ENCODE results near the gene AKNA.

Gene AKNA

GRCh38 chr9:114409103-114409780 is 21.5 kb upstream of the AKNA start:
- Mint-ChIP-seq H3K9me3 (no peaks in the 10 kb centered on the region), H3K36me3 (ENCODE audit: low read depth) (no peaks in the 10 kb centered on the region), H3K27ac (peak overlapping the region; percentile 3), H3K4me1 (ENCODE audit: low read depth) (peaks cover 39% of the 10 kb centered on the region), H3K27me3 (no peaks in the 10 kb centered on the region), H3K4me3 (no peak overlapping the region)
- intact Hi-C loops (cut with micrococcal nuclease) = loop anchor here (5.0 to 10.0 kb wide), 2 partner anchors 78 to 606 kb away; no protein-coding TSS in a partner anchor

DNA sequence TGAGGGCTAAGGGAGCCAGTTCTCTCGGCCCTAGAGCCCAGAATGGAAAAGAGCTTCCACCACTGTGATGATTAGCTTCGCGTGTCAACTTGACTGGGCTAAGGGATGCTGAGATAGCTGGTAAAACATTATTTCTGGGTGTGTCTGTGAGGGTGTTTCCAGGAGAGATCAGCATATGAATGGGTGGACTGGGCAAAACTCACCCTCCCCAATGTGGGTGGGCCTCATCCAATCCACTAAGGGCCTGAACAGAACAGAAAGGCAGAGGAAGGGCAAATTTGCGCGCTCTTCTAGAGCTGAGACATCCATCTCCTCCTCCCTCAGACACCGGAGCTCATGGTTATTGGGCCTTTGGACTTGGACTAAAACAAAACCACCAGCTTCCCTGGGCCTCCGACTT is 20.9 kb upstream of the AKNA start:
- Mint-ChIP-seq H3K27ac (no peak overlapping the region), H3K36me3 (ENCODE audit: low read depth) (no peaks in the 10 kb centered on the region), H3K27me3 (no peaks in the 10 kb centered on the region), H3K9me3 (no peaks in the 10 kb centered on the region), H3K4me3 (no peak overlapping the region), H3K4me1 (ENCODE audit: low read depth) (peaks cover 33% of the 10 kb centered on the region)
- intact Hi-C loops (cut with micrococcal nuclease) = loop anchor here (5.0 to 10.0 kb wide), 2 partner anchors 79 to 606 kb away; no protein-coding TSS in a partner anchor

DNA sequence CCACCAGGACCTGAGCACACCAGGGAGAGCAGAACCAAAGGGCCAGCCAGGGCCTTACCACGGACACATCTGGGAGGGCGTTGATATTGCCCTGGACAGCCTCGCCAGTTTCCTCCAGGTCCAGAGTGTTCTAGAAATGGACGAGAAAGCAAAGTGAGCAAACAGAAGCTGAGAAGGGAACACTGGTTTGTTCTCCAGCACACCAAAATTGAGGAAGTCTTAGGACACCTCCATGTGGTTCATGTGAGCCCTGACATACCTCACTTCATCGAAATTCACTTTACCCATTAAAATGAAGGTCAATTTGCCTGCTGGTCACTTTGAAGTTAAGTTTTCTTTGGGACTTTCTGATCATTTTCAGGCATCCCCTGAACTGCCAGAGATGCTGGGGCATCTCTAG is 20.1 kb upstream of the AKNA start:
- H3K27me3 Mint-ChIP-seq = no peaks in the 10 kb centered on the region
- H3K9me3 Mint-ChIP-seq = no peaks in the 10 kb centered on the region
- no peak overlapping the region for H3K4me3 Mint-ChIP-seq
- no peaks in the 10 kb centered on the region for H3K36me3 Mint-ChIP-seq (ENCODE audit: low read depth)
- no peak overlapping the region for H3K27ac Mint-ChIP-seq
- intact Hi-C loops (cut with micrococcal nuclease) = loop anchor here (5.0 to 10.0 kb wide), 2 partner anchors 79 to 607 kb away; no protein-coding TSS in a partner anchor
- H3K4me1 Mint-ChIP-seq (ENCODE audit: low read depth) = peaks cover 25% of the 10 kb centered on the region

DNA sequence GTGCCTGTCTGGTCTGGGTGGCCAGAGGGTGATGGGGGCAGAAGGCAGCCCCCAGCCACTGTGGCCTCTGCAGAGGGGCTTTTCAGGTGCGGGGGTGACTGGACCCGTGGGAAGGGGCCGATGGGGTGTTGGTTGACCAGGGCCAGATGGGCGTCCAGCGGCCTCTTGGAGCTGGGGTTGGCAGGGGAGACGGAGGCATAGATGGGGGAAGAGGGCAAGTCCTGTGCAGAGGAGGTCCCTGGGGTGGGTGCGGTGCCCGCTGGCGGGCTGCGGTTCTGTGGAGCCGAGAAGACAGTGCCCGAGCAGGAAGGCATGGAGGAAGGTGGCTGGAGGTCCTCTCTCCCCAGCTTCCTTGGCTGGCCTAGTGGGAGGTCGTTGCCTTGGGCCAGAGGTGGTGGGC is 18.7 kb upstream of the AKNA start:
- Mint-ChIP-seq H3K36me3 (ENCODE audit: low read depth) (no peaks in the 10 kb centered on the region), H3K4me1 (ENCODE audit: low read depth) (peaks cover 19% of the 10 kb centered on the region), H3K4me3 (no peak overlapping the region), H3K27ac (no peak overlapping the region), H3K9me3 (no peaks in the 10 kb centered on the region), H3K27me3 (no peaks in the 10 kb centered on the region)
- intact Hi-C loops (cut with micrococcal nuclease) = loop anchor here (5.0 to 10.0 kb wide), 2 partner anchors 81 to 608 kb away; no protein-coding TSS in a partner anchor

DNA sequence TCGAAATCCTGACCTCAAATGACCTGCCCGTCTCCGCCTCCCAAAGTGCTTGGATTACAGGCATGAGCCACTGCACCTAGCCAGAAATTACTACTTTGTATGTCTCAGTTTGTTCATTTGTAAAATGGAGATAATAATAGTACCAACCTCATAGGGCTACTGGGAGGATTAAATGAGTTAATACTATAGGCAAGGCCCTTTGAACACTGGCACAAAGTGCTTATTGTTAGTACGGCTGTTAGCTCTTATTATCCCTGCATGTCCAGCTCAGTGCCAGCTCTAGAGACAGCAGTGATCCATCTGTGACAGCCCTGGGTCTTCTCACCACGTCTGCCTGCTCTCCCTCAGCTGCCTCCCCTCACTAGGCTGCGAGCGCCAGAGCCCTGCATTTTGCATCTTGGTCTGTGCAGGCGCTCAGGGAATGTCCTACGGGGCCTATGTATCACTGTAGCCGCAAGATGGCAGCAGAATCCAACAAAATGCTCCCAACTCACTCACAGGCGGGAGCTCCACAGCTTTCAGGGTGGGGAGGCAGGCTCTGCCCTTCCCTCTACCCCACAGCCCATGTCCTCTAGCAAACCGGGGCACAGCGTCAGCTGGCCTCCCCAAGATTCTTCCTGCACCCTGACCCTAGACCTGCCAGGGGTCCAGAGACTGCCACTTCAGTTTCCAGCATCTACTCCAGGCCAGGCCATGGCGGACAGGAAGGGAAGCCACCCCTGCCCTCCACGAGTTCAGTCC is 17.7 kb upstream of the AKNA start:
- no peak overlapping the region for H3K27ac Mint-ChIP-seq

GRCh38 chr9:114404531-114404930 is 16.7 kb upstream of the AKNA start:
- H3K36me3 Mint-ChIP-seq (ENCODE audit: low read depth) = no peaks in the 10 kb centered on the region
- no peaks in the 10 kb centered on the region for H3K9me3 Mint-ChIP-seq
- peaks cover 13% of the 10 kb centered on the region for H3K4me1 Mint-ChIP-seq (ENCODE audit: low read depth)
- intact Hi-C loops (cut with micrococcal nuclease) = loop anchor here (2.0 to 10.0 kb wide), 2 partner anchors 188 to 610 kb away; no protein-coding TSS in a partner anchor
- H3K27ac Mint-ChIP-seq = no peak overlapping the region
- H3K27me3 Mint-ChIP-seq = no peaks in the 10 kb centered on the region
- H3K4me3 Mint-ChIP-seq = no peak overlapping the region

More for the DNA sequence above, 17.7 kb upstream of the AKNA start:
- Mint-ChIP-seq H3K36me3 (ENCODE audit: low read depth) (no peaks in the 10 kb centered on the region), H3K4me3 (no peak overlapping the region), H3K9me3 (no peaks in the 10 kb centered on the region), H3K27me3 (no peaks in the 10 kb centered on the region), H3K4me1 (ENCODE audit: low read depth) (peaks cover 19% of the 10 kb centered on the region)
- intact Hi-C loops (cut with micrococcal nuclease) = loop anchor here (1.0 to 10.0 kb wide), 4 partner anchors 82 to 609 kb away; no protein-coding TSS in a partner anchor

GRCh38 chr9:114403153-114403756 is 15.5 kb upstream of the AKNA start:
- Mint-ChIP-seq H3K4me3 (no peak overlapping the region), H3K27ac (peak overlapping the region; percentile 22), H3K27me3 (no peaks in the 10 kb centered on the region), H3K9me3 (no peaks in the 10 kb centered on the region), H3K36me3 (ENCODE audit: low read depth) (peaks cover 2% of the 10 kb centered on the region), H3K4me1 (ENCODE audit: low read depth) (peaks cover 7% of the 10 kb centered on the region)
- intact Hi-C loops (cut with micrococcal nuclease) = loop anchor here (10.0 kb wide), 1 partner anchor 612 kb away; no protein-coding TSS in a partner anchor

DNA sequence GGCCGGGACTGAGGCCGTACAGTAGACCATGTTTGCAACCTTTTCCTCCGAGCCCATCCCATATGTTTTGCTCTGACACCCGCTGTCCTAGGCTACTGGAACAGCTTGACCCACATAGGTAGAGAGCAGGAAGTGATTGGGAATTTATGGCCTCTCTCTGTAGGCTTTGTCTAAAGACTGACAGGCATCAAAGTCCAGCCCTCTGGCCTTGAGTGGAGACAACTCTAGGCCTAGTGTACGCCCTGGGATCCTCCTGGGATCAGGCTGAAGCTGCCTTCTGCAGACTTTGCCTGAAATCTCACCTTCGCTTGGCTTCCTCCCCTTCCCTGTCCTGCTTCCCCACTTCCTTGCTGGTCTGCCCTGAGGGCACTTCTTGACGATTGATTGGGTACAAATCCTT is 13.6 kb upstream of the AKNA start:
- Mint-ChIP-seq H3K27me3 (no peaks in the 10 kb centered on the region), H3K27ac (no peak overlapping the region), H3K9me3 (no peaks in the 10 kb centered on the region), H3K36me3 (ENCODE audit: low read depth) (peaks cover 21% of the 10 kb centered on the region), H3K4me3 (no peak overlapping the region), H3K4me1 (ENCODE audit: low read depth) (peaks cover 22% of the 10 kb centered on the region)
- intact Hi-C loops (cut with micrococcal nuclease) = loop anchor here (10.0 kb wide), 1 partner anchor 613 kb away; no protein-coding TSS in a partner anchor

DNA sequence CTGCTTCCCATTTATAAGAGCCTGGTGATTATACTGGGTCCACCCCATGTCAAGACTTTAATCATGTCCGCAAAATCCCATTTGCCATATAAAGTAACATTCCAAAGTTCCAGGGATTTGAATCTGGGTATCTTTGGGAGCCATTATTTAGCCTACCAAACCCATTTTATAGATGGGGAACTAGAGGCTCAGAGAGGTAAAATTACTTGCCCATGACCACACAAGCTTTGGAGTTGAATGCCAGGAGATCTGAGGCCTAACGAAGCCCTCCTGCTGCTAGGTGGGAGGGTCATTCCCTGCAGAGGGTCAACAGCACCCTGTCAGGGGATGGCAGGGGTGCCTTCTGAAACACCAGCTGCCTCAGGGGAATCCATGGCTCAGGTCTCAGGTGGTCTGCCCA is 13.0 kb upstream of the AKNA start:
- no peaks in the 10 kb centered on the region for H3K27me3 Mint-ChIP-seq
- peaks cover 26% of the 10 kb centered on the region for H3K4me1 Mint-ChIP-seq (ENCODE audit: low read depth)
- H3K27ac Mint-ChIP-seq = no peak overlapping the region
- no peaks in the 10 kb centered on the region for H3K9me3 Mint-ChIP-seq
- peaks cover 27% of the 10 kb centered on the region for H3K36me3 Mint-ChIP-seq (ENCODE audit: low read depth)
- no peak overlapping the region for H3K4me3 Mint-ChIP-seq
- intact Hi-C loops (cut with micrococcal nuclease) = loop anchor here (10.0 kb wide), 1 partner anchor 614 kb away; no protein-coding TSS in a partner anchor

- intact Hi-C loops (cut with micrococcal nuclease) = loop anchor here (10.0 kb wide), 1 partner anchor 615 kb away; no protein-coding TSS in a partner anchor
- H3K4me1 Mint-ChIP-seq (ENCODE audit: low read depth) = peaks cover 26% of the 10 kb centered on the region
- peaks cover 32% of the 10 kb centered on the region for H3K36me3 Mint-ChIP-seq (ENCODE audit: low read depth)
- H3K27me3 Mint-ChIP-seq = no peaks in the 10 kb centered on the region
- H3K4me3 Mint-ChIP-seq = no peak overlapping the region
- no peaks in the 10 kb centered on the region for H3K9me3 Mint-ChIP-seq
- H3K27ac Mint-ChIP-seq = no peak overlapping the region
These were observed 12.4 kb upstream of the AKNA start for GRCh38 chr9:114400219-114400618.

DNA sequence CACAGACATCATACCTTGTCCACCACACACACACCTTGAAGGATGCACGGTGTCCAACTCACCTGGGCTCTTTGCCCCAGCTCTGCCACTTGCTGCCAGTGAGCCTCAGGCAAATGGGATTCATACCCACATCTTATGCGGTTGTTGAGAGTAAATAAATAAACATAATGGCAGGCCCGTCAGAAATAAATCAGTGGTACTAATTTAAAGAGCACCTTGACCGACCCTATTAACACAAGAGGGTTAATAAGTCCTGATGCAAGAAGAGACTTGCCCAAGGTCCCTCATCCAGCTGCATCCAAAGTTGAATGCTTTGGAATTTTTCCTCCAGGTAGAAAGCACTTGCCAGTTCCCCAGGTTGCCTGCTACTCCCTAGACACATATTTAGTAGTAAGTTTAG is 11.6 kb upstream of the AKNA start:
- H3K27me3 Mint-ChIP-seq = no peaks in the 10 kb centered on the region
- H3K4me1 Mint-ChIP-seq (ENCODE audit: low read depth) = peaks cover 34% of the 10 kb centered on the region
- no peak overlapping the region for H3K4me3 Mint-ChIP-seq
- H3K9me3 Mint-ChIP-seq = no peaks in the 10 kb centered on the region
- H3K36me3 Mint-ChIP-seq (ENCODE audit: low read depth) = peaks cover 40% of the 10 kb centered on the region
- no peak overlapping the region for H3K27ac Mint-ChIP-seq
- intact Hi-C loops (cut with micrococcal nuclease) = loop anchor here (5.0 kb wide), 1 partner anchor 62 kb away; no protein-coding TSS in a partner anchor

- intact Hi-C loops (cut with micrococcal nuclease) = loop anchor here (1.0 to 5.0 kb wide), 3 partner anchors 11 to 61 kb away; partner anchors contain the start of gene AKNA
- peaks cover 52% of the 10 kb centered on the region for H3K36me3 Mint-ChIP-seq (ENCODE audit: low read depth)
- peaks cover 44% of the 10 kb centered on the region for H3K4me1 Mint-ChIP-seq (ENCODE audit: low read depth)
- no peaks in the 10 kb centered on the region for H3K27me3 Mint-ChIP-seq
- H3K9me3 Mint-ChIP-seq = no peaks in the 10 kb centered on the region
- H3K4me3 Mint-ChIP-seq = peak overlapping the region; percentile 93
- H3K27ac Mint-ChIP-seq = peak overlapping the region; percentile 98
These were observed 10.2 kb upstream of the AKNA start for GRCh38 chr9:114397848-114398605.

- H3K27me3 Mint-ChIP-seq = no peaks in the 10 kb centered on the region
- no peaks in the 10 kb centered on the region for H3K9me3 Mint-ChIP-seq
- H3K27ac Mint-ChIP-seq = peak overlapping the region; percentile 98
- H3K36me3 Mint-ChIP-seq (ENCODE audit: low read depth) = peaks cover 58% of the 10 kb centered on the region
- H3K4me1 Mint-ChIP-seq (ENCODE audit: low read depth) = peaks cover 50% of the 10 kb centered on the region
- peak overlapping the region; percentile 93 for H3K4me3 Mint-ChIP-seq
- intact Hi-C loops (cut with micrococcal nuclease) = loop anchor here (1.0 to 5.0 kb wide), 3 partner anchors 10 to 60 kb away; partner anchors contain the start of gene AKNA
These were observed 9.6 kb upstream of the AKNA start for GRCh38 chr9:114397219-114397847.

Measured in dendritic cell treated with granulocyte-macrophage colony-stimulating factor and Interleukin-4, amounts not matched to agents 40 ng/mL and 50 ng/mL, for 4 days (primary cell).